Measurements from ENCODE around the gene PLCH2.

Gene PLCH2

DNA sequence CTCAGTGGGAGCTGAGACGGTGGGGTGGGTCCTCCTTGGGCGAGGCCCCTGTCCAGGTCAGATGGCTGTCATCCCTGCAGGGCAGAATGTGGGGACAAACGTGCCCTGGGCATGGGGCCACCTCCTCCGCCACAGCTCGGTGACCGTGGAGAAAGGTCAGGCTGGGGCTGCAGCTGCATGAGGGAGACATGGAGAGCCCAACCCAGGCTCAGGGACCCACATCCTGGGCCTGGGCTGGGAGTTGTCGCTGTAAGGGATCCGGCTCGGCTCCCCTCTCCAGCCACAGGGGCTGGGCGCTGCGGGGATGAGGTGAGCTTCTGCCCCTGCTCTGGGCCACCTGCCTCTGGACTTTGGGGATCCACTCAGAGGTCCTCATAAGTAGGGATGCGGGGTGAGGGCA is 518 bp upstream of the PLCH2 start:
- Histone ChIP-seq H3K27me3 (ENCODE audit: insufficient read depth, low read depth) (peaks cover 96% of the 10 kb centered on the region), H4K20me1 (ENCODE audit: insufficient read depth) (no peaks in the 10 kb centered on the region), H3K27ac (no peak overlapping the region), H3K4me3 (IDR thresholded peaks at IDR 0.05; ENCODE audit: insufficient read depth, low read depth, low read length) (no peak overlapping the region), H3K4me1 (ENCODE audit: low read depth, poor library complexity, severe bottlenecking) (peaks cover 11% of the 10 kb centered on the region), H3K4me2 (no peak overlapping the region), H3K36me3 (ENCODE audit: insufficient read depth) (no peaks in the 10 kb centered on the region), H3K79me2 (ENCODE audit: insufficient read depth, low read depth) (no peaks in the 10 kb centered on the region), H2AFZ (ENCODE audit: low read depth) (no peak overlapping the region), H3K9ac (no peak overlapping the region)
- TF ChIP-seq, protein P1, sequence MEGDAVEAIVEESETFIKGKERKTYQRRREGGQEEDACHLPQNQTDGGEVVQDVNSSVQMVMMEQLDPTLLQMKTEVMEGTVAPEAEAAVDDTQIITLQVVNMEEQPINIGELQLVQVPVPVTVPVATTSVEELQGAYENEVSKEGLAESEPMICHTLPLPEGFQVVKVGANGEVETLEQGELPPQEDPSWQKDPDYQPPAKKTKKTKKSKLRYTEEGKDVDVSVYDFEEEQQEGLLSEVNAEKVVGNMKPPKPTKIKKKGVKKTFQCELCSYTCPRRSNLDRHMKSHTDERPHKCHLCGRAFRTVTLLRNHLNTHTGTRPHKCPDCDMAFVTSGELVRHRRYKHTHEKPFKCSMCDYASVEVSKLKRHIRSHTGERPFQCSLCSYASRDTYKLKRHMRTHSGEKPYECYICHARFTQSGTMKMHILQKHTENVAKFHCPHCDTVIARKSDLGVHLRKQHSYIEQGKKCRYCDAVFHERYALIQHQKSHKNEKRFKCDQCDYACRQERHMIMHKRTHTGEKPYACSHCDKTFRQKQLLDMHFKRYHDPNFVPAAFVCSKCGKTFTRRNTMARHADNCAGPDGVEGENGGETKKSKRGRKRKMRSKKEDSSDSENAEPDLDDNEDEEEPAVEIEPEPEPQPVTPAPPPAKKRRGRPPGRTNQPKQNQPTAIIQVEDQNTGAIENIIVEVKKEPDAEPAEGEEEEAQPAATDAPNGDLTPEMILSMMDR (conservative IDR thresholded peaks at IDR 0.05; ENCODE audit: low read depth, low read length), result no peak

DNA sequence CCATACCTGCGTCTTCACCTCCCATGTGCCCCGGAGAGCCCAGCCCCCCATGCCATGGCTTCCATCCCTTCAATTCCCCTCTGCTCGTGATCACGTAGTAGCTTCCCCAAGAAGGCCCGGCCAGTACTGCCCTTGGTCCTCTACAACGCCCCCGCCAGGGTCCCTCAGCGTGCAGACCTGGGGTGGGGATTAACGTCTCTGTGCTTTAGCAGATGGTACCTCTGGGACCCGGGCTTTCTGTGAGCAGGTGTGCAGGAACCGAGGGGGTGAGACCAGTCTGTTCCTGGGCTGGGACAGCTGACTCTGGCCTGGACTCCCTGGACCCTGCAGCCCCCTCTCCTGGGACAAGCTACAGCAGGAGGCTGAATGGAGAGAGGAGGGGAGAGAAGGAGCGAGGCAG is 1.2 kb downstream of the PLCH2 start:
- H3K4me3 ChIP-seq (IDR thresholded peaks at IDR 0.05; ENCODE audit: insufficient read depth, low read depth, low read length), result no peak overlapping the region
- no peak overlapping the region for H3K9ac ChIP-seq
- peaks cover 81% of the 10 kb centered on the region for H3K27me3 ChIP-seq (ENCODE audit: insufficient read depth, low read depth)
- TF ChIP-seq, protein P1 (conservative IDR thresholded peaks at IDR 0.05; ENCODE audit: low read depth, low read length), result no peak
- H3K79me2 ChIP-seq (ENCODE audit: insufficient read depth, low read depth), result no peaks in the 10 kb centered on the region
- no peaks in the 10 kb centered on the region for H4K20me1 ChIP-seq (ENCODE audit: insufficient read depth)
- peaks cover 20% of the 10 kb centered on the region for H3K4me1 ChIP-seq (ENCODE audit: low read depth, poor library complexity, severe bottlenecking)
- no peak overlapping the region for H3K4me2 ChIP-seq
- no peak overlapping the region for H3K27ac ChIP-seq
- no peak overlapping the region for H2AFZ ChIP-seq (ENCODE audit: low read depth)
- H3K36me3 ChIP-seq (ENCODE audit: insufficient read depth), result no peaks in the 10 kb centered on the region

DNA sequence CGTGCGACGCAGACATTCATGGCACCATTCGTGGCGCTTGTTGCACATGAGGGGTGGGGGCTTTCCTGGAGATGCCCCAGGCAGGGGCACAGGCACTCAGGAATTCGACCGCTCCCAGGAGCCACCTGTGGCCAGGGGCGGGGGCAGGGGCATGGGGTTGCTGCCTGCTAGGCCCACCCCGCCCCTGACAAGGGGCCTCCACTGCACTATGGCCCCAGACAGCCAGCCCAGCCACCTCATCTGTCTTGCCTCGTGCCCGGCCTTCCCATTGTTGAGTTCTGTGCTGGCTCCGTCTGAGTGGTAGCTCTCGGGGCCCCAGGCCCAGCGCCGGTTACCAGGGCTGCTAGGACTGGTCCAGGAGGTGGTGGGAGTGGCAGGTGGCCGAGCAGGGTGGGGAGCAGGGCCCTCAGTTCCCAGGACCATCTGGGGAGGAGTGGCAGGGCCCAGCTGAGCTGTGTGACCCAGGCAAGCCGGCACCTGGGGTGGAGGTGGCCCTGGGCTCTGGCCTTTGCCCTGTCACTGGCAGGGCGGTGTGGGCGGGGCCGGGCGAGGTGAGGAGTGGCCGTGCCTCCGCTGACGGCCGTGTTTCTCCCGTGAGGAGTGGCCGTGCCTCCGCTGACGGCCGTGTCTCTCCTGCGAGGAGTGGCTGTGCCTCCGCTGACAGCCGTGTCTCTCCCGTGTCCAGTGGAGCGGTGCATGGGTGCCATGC is 1.9 kb downstream of the PLCH2 start:
- Histone ChIP-seq H4K20me1 (ENCODE audit: insufficient read depth) (no peaks in the 10 kb centered on the region), H3K4me1 (ENCODE audit: low read depth, poor library complexity, severe bottlenecking) (peaks cover 20% of the 10 kb centered on the region), H2AFZ (ENCODE audit: low read depth) (no peak overlapping the region), H3K27ac (no peak overlapping the region), H3K36me3 (ENCODE audit: insufficient read depth) (no peaks in the 10 kb centered on the region), H3K4me3 (IDR thresholded peaks at IDR 0.05; ENCODE audit: insufficient read depth, low read depth, low read length) (no peak overlapping the region), H3K79me2 (ENCODE audit: insufficient read depth, low read depth) (no peaks in the 10 kb centered on the region), H3K9ac (no peak overlapping the region), H3K27me3 (ENCODE audit: insufficient read depth, low read depth) (peaks cover 74% of the 10 kb centered on the region), H3K4me2 (no peak overlapping the region)
- TF ChIP-seq, protein P1 (conservative IDR thresholded peaks at IDR 0.05; ENCODE audit: low read depth, low read length), result no peak

DNA sequence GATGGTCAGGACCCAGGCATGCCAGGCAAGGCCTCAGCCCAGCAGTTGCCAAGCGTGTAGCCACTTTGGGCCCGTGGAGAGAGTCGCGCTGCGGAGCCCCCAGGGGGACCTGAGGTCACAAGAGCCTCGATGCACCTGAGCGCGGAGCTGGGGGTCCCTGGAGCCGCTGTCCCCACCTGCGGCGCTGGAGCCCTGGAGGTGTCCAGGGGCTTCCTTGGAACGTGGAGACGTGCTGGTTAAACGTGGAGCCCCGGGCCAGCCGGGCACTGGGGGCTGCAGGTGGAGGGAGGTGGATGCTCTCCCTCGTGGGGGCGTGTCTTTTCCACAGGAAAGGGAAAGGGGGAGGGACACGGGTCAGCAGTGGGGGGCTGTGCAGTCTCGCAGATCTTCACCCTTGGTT is 3.1 kb downstream of the PLCH2 start:
- Histone ChIP-seq H3K36me3 (ENCODE audit: insufficient read depth) (no peaks in the 10 kb centered on the region), H3K4me1 (ENCODE audit: low read depth, poor library complexity, severe bottlenecking) (peaks cover 20% of the 10 kb centered on the region), H4K20me1 (ENCODE audit: insufficient read depth) (no peaks in the 10 kb centered on the region), H3K27me3 (ENCODE audit: insufficient read depth, low read depth) (peaks cover 65% of the 10 kb centered on the region), H3K4me2 (no peak overlapping the region), H3K27ac (no peak overlapping the region), H3K79me2 (ENCODE audit: insufficient read depth, low read depth) (no peaks in the 10 kb centered on the region), H2AFZ (ENCODE audit: low read depth) (no peak overlapping the region), H3K4me3 (IDR thresholded peaks at IDR 0.05; ENCODE audit: insufficient read depth, low read depth, low read length) (no peak overlapping the region), H3K9ac (no peak overlapping the region)
- TF ChIP-seq, protein P1 (conservative IDR thresholded peaks at IDR 0.05; ENCODE audit: low read depth, low read length), result no peak

Data from KMS-11 (cell line).